Suprapubic skin (tissue), 4 donors: ENCODE results near the gene COA8. TPM values are rescaled to one million over a fixed set of nuclear protein-coding genes. Genes with fewer than 3 reads are reported as not detected.

Source experiments
- DNase-seq, 2 donors: peaks; one replicate each; pipeline ENCODE4 v3.0.0-alpha.2; 2019; ENCODE audit warnings: low spot score in 2 of 2
- H3K27ac ChIP-seq: fragments of 200-600 bp; sonication (generic); one replicate; pipeline ENCODE4 v1.5.1; 2019
- H3K27me3 ChIP-seq: fragments of 200-600 bp; sonication (generic); one replicate; pipeline ENCODE4 v1.5.1; 2019
- H3K36me3 ChIP-seq: fragments of 200-600 bp; sonication (generic); one replicate; pipeline ENCODE4 v1.5.1; 2019
- H3K4me1 ChIP-seq: fragments of 200-600 bp; sonication (generic); one replicate; pipeline ENCODE4 v1.5.1; 2019
- H3K4me3 ChIP-seq: fragments of 200-600 bp; sonication (generic); one replicate; pipeline ENCODE4 v1.5.1; 2019; ENCODE audit warnings: mild to moderate bottlenecking
- H3K9me3 ChIP-seq: fragments of 200-600 bp; sonication (generic); one replicate; pipeline ENCODE4 v1.5.1; 2019
- CTCF ChIP-seq, 2 donors: fragments of 200-600 bp in 1 of 2; fragments of 450-650 bp in 1 of 2; sonication (generic) in 1 of 2; IDR thresholded peaks; one replicate each; pipeline ENCODE4 v1.5.1; 2016 to 2019; ENCODE audit warnings: antibody characterized with exemption in 2 of 2, mild to moderate bottlenecking in 1 of 2, moderate library complexity in 1 of 2
- EP300 ChIP-seq: sonication (generic); formaldehyde crosslinking; IDR thresholded peaks from one replicate; pipeline ENCODE4 v1.6.1; 2017; ENCODE audit warnings: antibody characterized with exemption
- POLR2A ChIP-seq, 2 donors: fragments of 450-650 bp; IDR thresholded peaks; one replicate each; pipeline ENCODE4 v1.6.1; 2017; ENCODE audit warnings: antibody characterized with exemption in 2 of 2, mild to moderate bottlenecking in 2 of 2, moderate library complexity in 2 of 2
- POLR2AphosphoS5 ChIP-seq, 3 donors: sonication (generic); formaldehyde crosslinking; IDR thresholded peaks; one replicate each; pipeline ENCODE4 v1.6.1; 2017; ENCODE audit warnings: antibody characterized with exemption in 3 of 3
- WGBS: methylation state at CpG from one replicate; pipeline ENCODE4 v1.1.5; 2018; 5-methylcytosine and 5-hydroxymethylcytosine counted together
- total RNA-seq, 4 donors: library from RNA; depleted of rRNA; stranded (reverse); fragments of >200 nt; gene quantifications; one replicate each; pipeline ENCODE4 v1.1.0, GENCODE V29; 2016

The COA8 gene
- total RNA-seq, 4 donors from 2014 or later, result 17.1 to 30.3 (median 21.9) TPM

GRCh38 chr14:103541709-103542604 is 20.8 kb upstream of the COA8 start:
- H3K36me3 ChIP-seq, result no peaks in the 10 kb centered on the region
- DNase-seq, result no peak
- H3K27me3 ChIP-seq, result no peaks in the 10 kb centered on the region
- WGBS, result 43% methylated on average over 7 of the region's 33 CpGs
- H3K9me3 ChIP-seq, result no peaks in the 10 kb centered on the region
- TF ChIP-seq POLR2A (IDR thresholded peaks at IDR 0.05), result no peak
- TF ChIP-seq POLR2AphosphoS5 (IDR thresholded peaks at IDR 0.05), result no peak
- no peak for TF ChIP-seq CTCF (IDR thresholded peaks at IDR 0.05)
- no peak for TF ChIP-seq EP300
- no peak overlapping the region for H3K4me3 ChIP-seq
- peaks cover 86% of the 10 kb centered on the region for H3K4me1 ChIP-seq
- H3K27ac ChIP-seq, result peak overlapping the region; percentile 65

DNA sequence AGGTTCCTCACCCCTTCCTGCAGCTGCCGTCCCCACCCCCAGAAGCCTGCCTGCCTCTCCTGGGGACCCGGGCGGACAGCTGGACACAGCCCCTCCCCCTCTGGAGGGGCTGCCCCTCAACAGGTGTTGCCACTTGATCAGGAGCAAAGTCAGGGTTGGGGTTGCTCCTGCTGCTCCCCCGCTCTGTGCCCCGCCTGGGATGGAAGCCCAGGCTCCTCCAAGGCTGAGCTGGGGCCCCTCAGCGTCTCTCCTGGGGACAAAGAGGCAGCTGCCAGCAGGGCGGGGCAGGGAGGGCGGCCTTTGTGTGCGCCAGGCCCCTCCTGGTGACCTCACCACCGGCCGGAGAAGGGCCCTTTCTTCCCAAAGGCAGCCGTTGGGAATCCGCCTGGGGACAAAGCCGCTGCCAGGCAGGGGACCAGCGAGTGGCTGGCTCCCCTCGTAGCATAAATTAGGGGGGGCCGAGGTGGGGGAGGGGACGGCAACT is 20.1 kb upstream of the COA8 start:
- no peak for TF ChIP-seq EP300
- no peak for TF ChIP-seq POLR2A (IDR thresholded peaks at IDR 0.05)
- no peak for TF ChIP-seq POLR2AphosphoS5 (IDR thresholded peaks at IDR 0.05)
- TF ChIP-seq CTCF (IDR thresholded peaks at IDR 0.05), result no peak
- Histone ChIP-seq H3K9me3 (no peaks in the 10 kb centered on the region), H3K36me3 (no peaks in the 10 kb centered on the region), H3K4me3 (no peak overlapping the region), H3K27ac (peak overlapping the region; percentile 65), H3K27me3 (no peaks in the 10 kb centered on the region), H3K4me1 (peaks cover 88% of the 10 kb centered on the region)
- no peak for DNase-seq
- 19% methylated on average over 5 of the region's 18 CpGs for WGBS

DNA sequence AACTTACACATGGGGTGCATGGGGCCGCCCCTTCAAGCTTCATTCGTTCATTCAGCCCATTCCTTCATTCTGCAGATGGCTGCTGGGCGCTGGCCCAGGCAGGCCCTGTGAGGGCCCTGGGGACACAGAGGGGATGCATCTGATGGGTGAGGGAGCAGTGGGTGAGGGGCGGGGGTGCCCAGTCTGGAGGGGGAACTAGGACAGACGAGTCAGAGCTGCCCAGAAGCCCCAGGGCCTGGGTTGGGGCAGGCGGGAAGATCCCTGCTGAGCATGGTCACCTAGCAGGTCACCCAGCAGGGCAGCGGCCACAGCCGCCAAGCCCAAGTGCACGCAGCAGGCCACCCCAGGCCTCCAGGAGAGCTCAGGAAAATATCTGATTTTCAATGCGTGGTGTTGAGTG is 19.6 kb upstream of the COA8 start:
- Histone ChIP-seq H3K27ac (peak overlapping the region; percentile 65), H3K9me3 (no peaks in the 10 kb centered on the region), H3K36me3 (no peaks in the 10 kb centered on the region), H3K27me3 (no peaks in the 10 kb centered on the region), H3K4me3 (no peak overlapping the region), H3K4me1 (peaks cover 86% of the 10 kb centered on the region)
- no peak for TF ChIP-seq POLR2AphosphoS5 (IDR thresholded peaks at IDR 0.05)
- TF ChIP-seq EP300, result no peak
- no peak for TF ChIP-seq CTCF (IDR thresholded peaks at IDR 0.05)
- TF ChIP-seq POLR2A (IDR thresholded peaks at IDR 0.05), result no peak
- DNase-seq, result no peak
- 60% methylated on average over 1 of the region's 10 CpGs for WGBS

- Histone ChIP-seq H3K4me3 (no peak overlapping the region), H3K27me3 (no peaks in the 10 kb centered on the region), H3K4me1 (peaks cover 85% of the 10 kb centered on the region), H3K27ac (peak overlapping the region; percentile 1), H3K9me3 (no peaks in the 10 kb centered on the region), H3K36me3 (no peaks in the 10 kb centered on the region)
- no CpG with 5 or more reads among the region's 19 CpGs for WGBS
- no peak for DNase-seq
- no peak for TF ChIP-seq CTCF (IDR thresholded peaks at IDR 0.05)
- no peak for TF ChIP-seq POLR2A (IDR thresholded peaks at IDR 0.05)
Observed at GRCh38 chr14:103543721-103544387, 18.9 kb upstream of the COA8 start.
